ENCODE results near the gene ZFYVE21.

DNA sequence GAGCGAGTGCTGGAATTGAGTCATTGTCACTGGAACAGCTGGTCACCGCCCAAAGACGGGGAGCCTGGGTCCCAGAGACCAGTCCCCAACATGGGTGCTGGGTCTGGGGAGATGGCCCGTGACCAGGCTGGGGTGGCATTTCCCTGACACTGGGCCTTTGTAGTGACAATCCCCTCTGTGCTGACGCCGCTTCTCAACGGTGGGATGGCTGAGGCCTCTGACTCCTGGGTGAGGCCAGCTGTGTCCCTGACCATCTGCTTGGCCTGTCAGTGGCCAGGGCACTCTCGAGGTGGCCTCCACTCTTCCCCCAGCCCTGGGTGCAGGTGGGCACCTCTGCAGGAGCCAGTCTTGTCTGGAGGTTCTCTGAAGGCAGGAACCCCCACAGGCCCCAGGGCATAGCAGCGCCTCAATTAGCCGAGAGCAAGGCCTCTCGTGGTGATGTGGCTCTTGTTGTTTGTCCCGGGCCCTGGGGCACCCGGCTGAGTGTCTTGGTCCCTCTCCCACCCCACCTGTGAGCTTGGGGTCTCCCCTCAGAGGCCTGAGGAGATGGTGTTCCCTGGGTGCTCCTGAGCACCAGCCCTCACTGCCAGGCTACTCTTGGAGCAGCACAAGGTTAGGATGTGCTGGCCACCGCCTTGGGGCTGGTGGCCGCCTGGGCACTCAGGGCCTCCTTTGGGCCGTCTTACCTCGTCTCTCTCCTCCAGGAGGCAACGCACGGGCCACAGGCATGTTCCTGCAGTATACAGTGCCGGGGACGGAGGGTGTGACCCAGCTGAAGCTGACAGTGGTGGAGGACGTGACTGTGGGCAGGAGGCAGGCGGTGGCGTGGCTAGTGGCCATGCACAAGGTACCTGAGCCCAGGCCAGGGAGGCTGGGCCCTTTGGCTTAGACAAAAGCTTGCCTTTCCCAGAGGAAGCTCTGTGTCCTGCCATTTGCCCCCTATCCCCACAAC lies 16.6 kb downstream of the ZFYVE21 start:
- TF ChIP-seq, protein P1, sequence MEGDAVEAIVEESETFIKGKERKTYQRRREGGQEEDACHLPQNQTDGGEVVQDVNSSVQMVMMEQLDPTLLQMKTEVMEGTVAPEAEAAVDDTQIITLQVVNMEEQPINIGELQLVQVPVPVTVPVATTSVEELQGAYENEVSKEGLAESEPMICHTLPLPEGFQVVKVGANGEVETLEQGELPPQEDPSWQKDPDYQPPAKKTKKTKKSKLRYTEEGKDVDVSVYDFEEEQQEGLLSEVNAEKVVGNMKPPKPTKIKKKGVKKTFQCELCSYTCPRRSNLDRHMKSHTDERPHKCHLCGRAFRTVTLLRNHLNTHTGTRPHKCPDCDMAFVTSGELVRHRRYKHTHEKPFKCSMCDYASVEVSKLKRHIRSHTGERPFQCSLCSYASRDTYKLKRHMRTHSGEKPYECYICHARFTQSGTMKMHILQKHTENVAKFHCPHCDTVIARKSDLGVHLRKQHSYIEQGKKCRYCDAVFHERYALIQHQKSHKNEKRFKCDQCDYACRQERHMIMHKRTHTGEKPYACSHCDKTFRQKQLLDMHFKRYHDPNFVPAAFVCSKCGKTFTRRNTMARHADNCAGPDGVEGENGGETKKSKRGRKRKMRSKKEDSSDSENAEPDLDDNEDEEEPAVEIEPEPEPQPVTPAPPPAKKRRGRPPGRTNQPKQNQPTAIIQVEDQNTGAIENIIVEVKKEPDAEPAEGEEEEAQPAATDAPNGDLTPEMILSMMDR (IDR thresholded peaks at IDR 0.05) = no peak
- no peak for TF ChIP-seq POLR2A (IDR thresholded peaks at IDR 0.05)
